ENCODE measurements around the gene OR5T2. TPM values are rescaled to one million over a fixed set of nuclear protein-coding genes. Genes with fewer than 3 reads are reported as not detected.

Gene OR5T2
- total and polyA plus RNA-seq, 2 of the 4 experiments (the other 2 are of a cell fraction) = not detected

- no peak overlapping the region for H2BK5ac ChIP-seq (ENCODE audit: low read depth, low read length, poor library complexity, severe bottlenecking)
- no peak overlapping the region for H4K91ac ChIP-seq (ENCODE audit: insufficient read depth, low read depth, low read length)
- no peak for TF ChIP-seq POLR2A (IDR thresholded peaks at IDR 0.05; ENCODE audit: low read depth, low read length)
- TF ChIP-seq MAFK (IDR thresholded peaks at IDR 0.05; ENCODE audit: low read depth, low read length) = peak; percentile 99
- no peaks in the 10 kb centered on the region for H3K4me1 ChIP-seq (ENCODE audit: control insufficient read depth, insufficient read depth, low read length)
- no peak overlapping the region for H4K8ac ChIP-seq (ENCODE audit: low read depth in 2 of 2, low read length in 2 of 2)
- in situ Hi-C loops (cut with MboI; ENCODE audit: low sequenced_read_pairs) = no loop called here
- H3K79me1 ChIP-seq (ENCODE audit: low read depth in 1 of 2, low read length in 2 of 2) = no peaks in the 10 kb centered on the region
- ChIA-PET POLR2A (ENCODE audit: unreplicated experiment) (no interaction called here), CTCF (no interaction called here)
- H2BK120ac ChIP-seq (ENCODE audit: low read depth, low read length) = no peak overlapping the region
- H3K27ac ChIP-seq (ENCODE audit: insufficient read depth, low read length) = no peak overlapping the region
- no peak overlapping the region for H3K56ac ChIP-seq (ENCODE audit: extremely low read depth, insufficient read depth, low read length)
- no peaks in the 10 kb centered on the region for H3K9me1 ChIP-seq (ENCODE audit: insufficient read depth, low read length)
- intact Hi-C loops (cut with micrococcal nuclease) = no loop called here
- no peak overlapping the region for H2AFZ ChIP-seq (replicated peaks; ENCODE audit: low read length, poor library complexity)
- no peak overlapping the region for H3K23ac ChIP-seq (ENCODE audit: low read depth, low read length)
- no peaks in the 10 kb centered on the region for H4K20me1 ChIP-seq (ENCODE audit: insufficient read depth, low read length)
- no peak overlapping the region for H2BK20ac ChIP-seq (ENCODE audit: low read depth, low read length)
- no peak overlapping the region for H4K5ac ChIP-seq (ENCODE audit: low read depth, low read length)
- dilution Hi-C loops (cut with HindIII; ENCODE audit: low sequenced_read_pairs, unreplicated experiment) = no loop called here
- no peak overlapping the region for H3K14ac ChIP-seq (replicated peaks; ENCODE audit: low read depth, low read length)
- no TSS peak for BruUV-seq (replicated peaks)
- DNase-seq (no peak), ATAC-seq (ENCODE audit: low read depth) (no peak)
- no CpG with 5 or more reads among the region's 1 CpG for WGBS, 2 experiments (ENCODE audit: extremely low coverage in 2 of 2, insufficient read length in 1 of 2)
- peaks cover 4% of the 10 kb centered on the region for H3K9me3 ChIP-seq (ENCODE audit: control insufficient read depth, insufficient read depth, low read length)
- no peak overlapping the region for H3K4me3 ChIP-seq (ENCODE audit: insufficient read depth, low read depth, low read length)
- no peak overlapping the region for H2BK15ac ChIP-seq (ENCODE audit: low read depth, low read length)
- no peak overlapping the region for H3K18ac ChIP-seq (ENCODE audit: low read depth, low read length)
- no peaks in the 10 kb centered on the region for H3K27me3 ChIP-seq (ENCODE audit: control insufficient read depth, insufficient read depth, low read length)
- H3K36me3 ChIP-seq (ENCODE audit: control insufficient read depth, insufficient read depth, low read length) = no peaks in the 10 kb centered on the region
- H3K4ac ChIP-seq (ENCODE audit: low read depth, low read length) = no peak overlapping the region
- H2AK9ac ChIP-seq (replicated peaks; ENCODE audit: low read depth, low read length, poor library complexity) = no peak overlapping the region
- H2AK5ac ChIP-seq (ENCODE audit: low read depth, low read length) = no peak overlapping the region
- no peak overlapping the region for H3K9ac ChIP-seq (ENCODE audit: low read depth, low read length)
- no peak overlapping the region for H3K4me2 ChIP-seq (ENCODE audit: low read depth, low read length)
These were observed 26.3 kb downstream of the OR5T2 start for GRCh38 chr11:56207790-56208189.

Data from IMR-90 (cell line).